DOHH2 (cell line): Measurements from ENCODE around the gene POLRMT.

ENCODE experiments used
- H3F3A ChIP-seq: fragments of 200-600 bp; sonication (generic), shearing (Covaris generic); 2 replicates; pipeline ENCODE4 v1.6.0; 2016; ENCODE audit warnings: antibody characterized with exemption, mild to moderate bottlenecking; ENCODE audit not compliant: control insufficient read depth, insufficient read depth
- H3K27ac ChIP-seq: fragments of 200-600 bp; sonication (generic); 2 replicates; pipeline ENCODE4 v1.5.1; 2014; ENCODE audit warnings: low read depth, mild to moderate bottlenecking, low read length, moderate library complexity
- H3K27me3 ChIP-seq: fragments of 200-600 bp; sonication (generic); 2 replicates; pipeline ENCODE4 v1.6.1; 2014; ENCODE audit warnings: mild to moderate bottlenecking, low read length, mixed read lengths; ENCODE audit not compliant: control insufficient read depth
- H3K36me3 ChIP-seq: fragments of 200-600 bp; sonication (generic); 2 replicates; pipeline ENCODE4 v1.6.1; 2014; ENCODE audit warnings: mild to moderate bottlenecking, low read length, moderate library complexity, mixed read lengths; ENCODE audit not compliant: control insufficient read depth
- H3K4me1 ChIP-seq: fragments of 200-600 bp; sonication (generic); 2 replicates; pipeline ENCODE4 v1.6.1; 2014; ENCODE audit warnings: mild to moderate bottlenecking, low read length, mixed read lengths; ENCODE audit not compliant: control insufficient read depth
- H3K4me2 ChIP-seq: fragments of 200-600 bp; sonication (generic); 2 replicates; pipeline ENCODE4 v1.6.0; 2014; ENCODE audit warnings: mild to moderate bottlenecking, low read length, moderate library complexity
- H3K4me3 ChIP-seq: fragments of 200-600 bp; sonication (generic); 2 replicates; pipeline ENCODE4 v1.5.1; 2014; ENCODE audit warnings: mild to moderate bottlenecking, low read length, mixed read lengths
- H3K79me2 ChIP-seq: fragments of 200-600 bp; sonication (generic); 2 replicates; pipeline ENCODE4 v1.6.1; 2014; ENCODE audit warnings: mild to moderate bottlenecking, low read length, mixed read lengths; ENCODE audit not compliant: control insufficient read depth
- H3K9me2 ChIP-seq: fragments of 200-600 bp; sonication (generic); replicated peaks from 2 replicates; pipeline ENCODE4 v1.6.1; 2014; ENCODE audit warnings: mild to moderate bottlenecking, low read length, mixed read lengths; ENCODE audit not compliant: control insufficient read depth
- H3K9me3 ChIP-seq: fragments of 200-600 bp; sonication (generic); 2 replicates; pipeline ENCODE4 v1.6.1; 2014; ENCODE audit warnings: antibody characterized with exemption, low read length, mixed read lengths; ENCODE audit not compliant: control insufficient read depth, insufficient read depth
- H4K20me1 ChIP-seq: fragments of 200-600 bp; sonication (generic); 2 replicates; pipeline ENCODE4 v1.6.0; 2014; ENCODE audit warnings: low read depth, mild to moderate bottlenecking, antibody characterized with exemption, low read length, moderate library complexity; ENCODE audit not compliant: control insufficient read depth, insufficient read depth
- EZH2phosphoT487 ChIP-seq: fragments of 200-600 bp; sonication (generic); IDR thresholded peaks from 2 replicates; pipeline ENCODE4 v1.6.1; 2017; ENCODE audit warnings: borderline replicate concordance, mild to moderate bottlenecking, antibody characterized with exemption, low read length, moderate library complexity, mixed read lengths
- TF ChIP-seq, protein P1 (sequence below): fragments of 200-600 bp; sonication (generic); IDR thresholded peaks from one replicate; pipeline ENCODE4 v1.5.1; 2014; ENCODE audit warnings: antibody characterized with exemption, mild to moderate bottlenecking, low read depth, low read length; ENCODE audit not compliant: poor library complexity, severe bottlenecking

Gene POLRMT

DNA sequence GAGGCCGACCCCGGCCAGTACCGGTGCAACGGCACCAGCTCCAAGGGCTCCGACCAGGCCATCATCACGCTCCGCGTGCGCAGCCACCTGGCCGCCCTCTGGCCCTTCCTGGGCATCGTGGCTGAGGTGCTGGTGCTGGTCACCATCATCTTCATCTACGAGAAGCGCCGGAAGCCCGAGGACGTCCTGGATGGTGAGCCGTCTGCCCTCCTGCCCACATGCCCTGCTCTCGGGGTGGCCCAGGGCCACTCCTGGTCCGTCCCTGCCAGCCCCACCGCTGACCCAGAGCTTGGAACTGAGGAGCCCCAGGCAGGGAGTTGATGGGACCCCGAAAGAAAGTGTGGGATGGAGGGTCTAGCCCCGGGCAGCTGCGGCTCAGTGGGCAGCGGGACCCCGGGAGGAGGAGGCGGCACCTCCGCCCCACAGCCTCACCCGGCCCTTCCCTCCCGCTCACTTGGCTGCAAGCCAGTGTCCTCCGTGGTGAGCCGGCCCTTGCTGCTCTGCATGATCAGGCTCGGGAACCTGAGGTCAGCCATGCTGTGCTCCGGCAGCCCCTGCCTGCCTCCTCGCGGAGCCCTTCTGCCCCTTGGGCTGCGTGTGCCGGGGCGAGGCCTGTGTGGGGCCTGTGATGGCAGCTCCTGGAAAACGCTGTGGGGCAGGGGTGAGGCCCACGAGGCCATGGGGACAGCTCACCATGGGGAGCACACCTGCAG is 51.8 kb downstream of the POLRMT start:
- peaks cover 50% of the 10 kb centered on the region for H3K36me3 ChIP-seq

DNA sequence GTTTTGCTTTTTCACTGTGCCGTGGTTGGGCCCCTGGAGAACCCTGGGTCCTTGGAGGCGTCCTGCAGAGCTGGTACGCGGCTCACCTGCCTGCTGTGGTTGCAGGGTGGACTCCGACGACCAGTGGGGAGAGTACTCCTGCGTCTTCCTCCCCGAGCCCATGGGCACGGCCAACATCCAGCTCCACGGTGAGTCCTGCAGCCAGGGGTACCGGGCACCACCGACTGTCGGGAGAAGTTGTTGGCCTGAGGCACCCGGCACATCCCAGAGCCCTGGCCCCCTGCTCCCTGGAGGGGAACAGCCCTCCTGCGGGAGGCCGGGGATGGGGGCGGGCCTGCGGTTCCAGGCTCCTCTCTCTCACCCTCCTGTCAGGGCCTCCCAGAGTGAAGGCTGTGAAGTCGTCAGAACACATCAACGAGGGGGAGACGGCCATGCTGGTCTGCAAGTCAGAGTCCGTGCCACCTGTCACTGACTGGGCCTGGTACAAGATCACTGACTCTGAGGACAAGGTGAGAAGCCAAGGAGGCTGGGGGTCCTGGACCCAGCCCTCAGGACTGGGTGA is 53.0 kb downstream of the POLRMT start:
- Histone ChIP-seq H3F3A (no peaks in the 10 kb centered on the region), H3K9me2 (no peaks in the 10 kb centered on the region), H3K4me1 (no peaks in the 10 kb centered on the region), H3K27me3 (no peaks in the 10 kb centered on the region), H4K20me1 (peaks cover 13% of the 10 kb centered on the region), H3K79me2 (peaks cover 51% of the 10 kb centered on the region), H3K36me3 (peaks cover 58% of the 10 kb centered on the region), H3K4me2 (no peak overlapping the region), H3K9me3 (no peaks in the 10 kb centered on the region), H3K27ac (no peak overlapping the region), H3K4me3 (no peak overlapping the region)
- TF ChIP-seq, protein P1, sequence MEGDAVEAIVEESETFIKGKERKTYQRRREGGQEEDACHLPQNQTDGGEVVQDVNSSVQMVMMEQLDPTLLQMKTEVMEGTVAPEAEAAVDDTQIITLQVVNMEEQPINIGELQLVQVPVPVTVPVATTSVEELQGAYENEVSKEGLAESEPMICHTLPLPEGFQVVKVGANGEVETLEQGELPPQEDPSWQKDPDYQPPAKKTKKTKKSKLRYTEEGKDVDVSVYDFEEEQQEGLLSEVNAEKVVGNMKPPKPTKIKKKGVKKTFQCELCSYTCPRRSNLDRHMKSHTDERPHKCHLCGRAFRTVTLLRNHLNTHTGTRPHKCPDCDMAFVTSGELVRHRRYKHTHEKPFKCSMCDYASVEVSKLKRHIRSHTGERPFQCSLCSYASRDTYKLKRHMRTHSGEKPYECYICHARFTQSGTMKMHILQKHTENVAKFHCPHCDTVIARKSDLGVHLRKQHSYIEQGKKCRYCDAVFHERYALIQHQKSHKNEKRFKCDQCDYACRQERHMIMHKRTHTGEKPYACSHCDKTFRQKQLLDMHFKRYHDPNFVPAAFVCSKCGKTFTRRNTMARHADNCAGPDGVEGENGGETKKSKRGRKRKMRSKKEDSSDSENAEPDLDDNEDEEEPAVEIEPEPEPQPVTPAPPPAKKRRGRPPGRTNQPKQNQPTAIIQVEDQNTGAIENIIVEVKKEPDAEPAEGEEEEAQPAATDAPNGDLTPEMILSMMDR, result no peak
- no peak for TF ChIP-seq EZH2phosphoT487

More for the DNA sequence above, 51.8 kb downstream of the POLRMT start:
- no peaks in the 10 kb centered on the region for H3K4me1 ChIP-seq
- H3K4me3 ChIP-seq, result no peak overlapping the region
- no peak overlapping the region for H3K27ac ChIP-seq
- H4K20me1 ChIP-seq, result peaks cover 12% of the 10 kb centered on the region
- H3K79me2 ChIP-seq, result peaks cover 39% of the 10 kb centered on the region
- H3F3A ChIP-seq, result no peaks in the 10 kb centered on the region
- H3K4me2 ChIP-seq, result no peak overlapping the region
- H3K9me2 ChIP-seq, result no peaks in the 10 kb centered on the region
- H3K9me3 ChIP-seq, result no peaks in the 10 kb centered on the region
- TF ChIP-seq, protein P1, result no peak
- TF ChIP-seq EZH2phosphoT487, result no peak
- H3K27me3 ChIP-seq, result no peaks in the 10 kb centered on the region

DNA sequence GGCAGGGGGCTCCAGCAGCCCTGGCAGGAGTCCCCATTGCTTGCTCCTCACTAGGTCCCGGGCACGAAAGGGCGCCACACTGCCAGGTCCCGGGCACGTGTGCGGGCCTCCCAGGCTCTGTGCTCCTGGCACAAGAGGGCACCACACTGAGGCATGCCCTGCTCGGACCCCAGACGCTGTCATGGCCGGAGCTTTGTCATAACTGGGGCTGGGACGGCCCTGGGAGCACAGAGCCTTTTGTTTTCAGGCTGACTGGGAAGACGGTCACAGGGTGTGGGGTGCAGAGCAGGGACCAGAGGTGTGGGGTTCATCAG is 53.5 kb downstream of the POLRMT start:
- Histone ChIP-seq H3K4me1 (peaks cover 5% of the 10 kb centered on the region), H3K9me2 (no peaks in the 10 kb centered on the region), H3K79me2 (peaks cover 57% of the 10 kb centered on the region), H4K20me1 (peaks cover 14% of the 10 kb centered on the region), H3K4me3 (no peak overlapping the region), H3K27ac (no peak overlapping the region), H3F3A (no peaks in the 10 kb centered on the region), H3K27me3 (no peaks in the 10 kb centered on the region), H3K36me3 (peaks cover 62% of the 10 kb centered on the region), H3K9me3 (no peaks in the 10 kb centered on the region), H3K4me2 (no peak overlapping the region)
- TF ChIP-seq, protein P1, result no peak
- TF ChIP-seq EZH2phosphoT487, result no peak
